B cell (primary cell): ENCODE measurements around the gene DLG1. TPM values are rescaled to one million over a fixed set of nuclear protein-coding genes. Genes with fewer than 3 reads are reported as not detected.
"Not testable (repeated sequence)": the region's sequence is repeated elsewhere in the genome, so short reads cannot be mapped to it uniquely, and the experiment has no call there.

Source experiments
- ATAC-seq: fragments of 200-7000 bp; cut with Tn5 transposase; one replicate; pipeline ENCODE4 v1.10.0; 2021; ENCODE audit warnings: low read depth, mild to moderate bottlenecking, moderate number of reproducible peaks, moderate library complexity
- CTCF ChIA-PET: fragments of 350-600 bp; sonication (Branson Sonifier 250); formaldehyde crosslinking; loops from one replicate; lab custom pipeline; 2021; ENCODE audit warnings: antibody characterized with exemption, inconsistent platforms; lab: Charles Lee
- POLR2A ChIA-PET: fragments of 350-600 bp; sonication (Branson Sonifier 250); formaldehyde crosslinking; loops from one replicate; lab custom pipeline; 2021; ENCODE audit warnings: antibody characterized with exemption; lab: Charles Lee
- DNase-seq: peaks from one replicate; pipeline ENCODE4 v3.0.0; 2013
- H2AFZ ChIP-seq: 2 replicates; pipeline ENCODE4 v1.6.1; 2012; ENCODE audit warnings: mild to moderate bottlenecking, low read depth, low read length; ENCODE audit not compliant: insufficient read depth, poor library complexity, severe bottlenecking
- H3K27ac ChIP-seq, 2 donors: 1 replicate in 1 of 2; 2 replicates in 1 of 2; pipeline ENCODE4 v1.5.1; 2012 to 2013; ENCODE audit warnings: low read length in 2 of 2, mild to moderate bottlenecking in 2 of 2, moderate library complexity in 1 of 2
- H3K27me3 ChIP-seq, 4 experiments: fragments of 200-600 bp in 1 of 4; sonication (generic) in 1 of 4; replicated peaks in 1 of 4; 1 replicate in 2 of 4; 2 replicates in 2 of 4; pipeline versions ENCODE4 v1.6.1 to v1.7.0; 2013 to 2016; ENCODE audit warnings: low read length in 3 of 4, mild to moderate bottlenecking in 2 of 4, mixed read lengths in 1 of 4, moderate library complexity in 1 of 4; ENCODE audit not compliant: insufficient read depth in 4 of 4, control insufficient read depth in 3 of 4; ENCODE audit errors: control extremely low read depth in 1 of 4
- H3K36me3 ChIP-seq, 2 experiments: replicated peaks in 1 of 2; 1 replicate in 1 of 2; 2 replicates in 1 of 2; pipeline versions ENCODE4 v1.6.1 to v1.7.1; 2013; ENCODE audit warnings: low read length in 1 of 2; ENCODE audit not compliant: insufficient read depth in 2 of 2, control insufficient read depth in 1 of 2; ENCODE audit errors: control extremely low read depth in 1 of 2, extremely low read depth in 1 of 2
- H3K4me1 ChIP-seq, 2 donors: fragments of 200-600 bp in 1 of 2; sonication (generic) in 1 of 2; 1 replicate in 1 of 2; 2 replicates in 1 of 2; pipeline versions ENCODE4 v1.5.1 to v1.6.1; 2013 to 2017; ENCODE audit warnings: low read length in 2 of 2; ENCODE audit not compliant: control insufficient read depth in 2 of 2, insufficient read depth in 2 of 2
- H3K4me2 ChIP-seq: replicated peaks from 2 replicates; pipeline ENCODE3; 2012; ENCODE audit warnings: mild to moderate bottlenecking, low read depth, low read length; ENCODE audit not compliant: poor library complexity, severe bottlenecking
- H3K4me3 ChIP-seq, 5 experiments: fragments of 200-600 bp in 1 of 5; sonication (generic) in 1 of 5; 1 replicate in 3 of 5; 2 replicates in 2 of 5; pipeline versions ENCODE4 v1.5.1 to v1.7.0; 2011 to 2016; ENCODE audit warnings: low read length in 4 of 5, mild to moderate bottlenecking in 4 of 5, low read depth in 2 of 5, control low read depth in 1 of 5, moderate library complexity in 1 of 5; ENCODE audit not compliant: insufficient read depth in 1 of 5; ENCODE audit errors: control extremely low read depth in 1 of 5, extremely low read depth in 1 of 5
- H3K79me2 ChIP-seq: fragments of 200-600 bp; sonication (generic); one replicate; pipeline ENCODE4 v1.6.0; 2016; ENCODE audit warnings: low read length; ENCODE audit not compliant: control insufficient read depth, insufficient read depth
- H3K9ac ChIP-seq: fragments of 200-600 bp; sonication (generic); 2 replicates; pipeline ENCODE4 v1.6.1; 2017; ENCODE audit warnings: mild to moderate bottlenecking, low read length, moderate library complexity
- H3K9me3 ChIP-seq, 3 donors: one replicate each; pipeline versions ENCODE4 v1.6.1 to v1.7.1; 2013; ENCODE audit warnings: low read length in 2 of 3; ENCODE audit not compliant: control insufficient read depth in 2 of 3, insufficient read depth in 1 of 3; ENCODE audit errors: control extremely low read depth in 1 of 3
- H4K20me1 ChIP-seq: 2 replicates; pipeline ENCODE4 v1.6.0; 2012; ENCODE audit warnings: mild to moderate bottlenecking, low read length; ENCODE audit not compliant: insufficient read depth, control insufficient read depth, poor library complexity, severe bottlenecking
- H3K27ac Mint-ChIP-seq: one replicate; pipeline ENCODE4 v1.8.0; 2021; ENCODE audit warnings: mixed read lengths
- H3K27me3 Mint-ChIP-seq: one replicate; pipeline ENCODE4 v1.8.0; 2021; ENCODE audit warnings: mixed read lengths
- H3K4me1 Mint-ChIP-seq: one replicate; pipeline ENCODE4 v1.8.0; 2021; ENCODE audit warnings: mixed read lengths
- H3K4me3 Mint-ChIP-seq: one replicate; pipeline ENCODE4 v1.8.0; 2021; ENCODE audit warnings: mixed read lengths
- H3K9me3 Mint-ChIP-seq: one replicate; pipeline ENCODE4 v1.8.0; 2022; ENCODE audit warnings: mixed read lengths; ENCODE audit not compliant: insufficient read depth
- EZH2 ChIP-seq: IDR thresholded peaks from 2 replicates; pipeline ENCODE4 v1.6.1; 2012; ENCODE audit warnings: borderline replicate concordance, low read depth, mild to moderate bottlenecking, moderate library complexity, low read length; ENCODE audit not compliant: insufficient read depth, poor library complexity, severe bottlenecking
- WGBS: methylation state at CpG from one replicate; pipeline ENCODE4 v1.1.5; 2013; ENCODE audit warnings: missing lambda C conversion rate; ENCODE audit not compliant: insufficient coverage; 5-methylcytosine and 5-hydroxymethylcytosine counted together
- intact Hi-C: fragments of 100-400 bp; cut with micrococcal nuclease; formaldehyde crosslinking; loops from one replicate; pipeline ENCODE4 v1.10.0; 2022
- polyA plus RNA-seq: library from polyadenylated mRNA; depleted of rRNA; stranded (reverse); fragments of >200 nt; gene quantifications from 2 replicates; pipeline ENCODE4 v1.2.3, GENCODE V29; 2012
- total RNA-seq, 2 donors: library from RNA; stranded (reverse); fragments of 120-200 nt in 1 of 2; gene quantifications; 1 replicate in 1 of 2; 2 replicates in 1 of 2; pipeline versions ENCODE4 v1.2.3 to v1.2.4, GENCODE V29; 2013 to 2022
- TF ChIP-seq, protein P1 (sequence below): fragments of 200-600 bp; IDR thresholded peaks from one replicate; pipeline ENCODE4 v1.8.0; 2022; ENCODE audit warnings: antibody characterized with exemption, mild to moderate bottlenecking

DLG1 gene
- total and polyA plus RNA-seq, 2 donors (not counting 1 experiment from before 2014, with no cell fraction given): 23.4 to 114 TPM

- Mint-ChIP-seq H3K9me3 (no peaks in the 10 kb centered on the region), H3K27me3 (no peaks in the 10 kb centered on the region), H3K27ac (no peak overlapping the region), H3K4me1 (peaks cover 21% of the 10 kb centered on the region), H3K4me3 (no peak overlapping the region)
- no peak overlapping the region for H3K4me2 ChIP-seq
- TF ChIP-seq, protein P1, sequence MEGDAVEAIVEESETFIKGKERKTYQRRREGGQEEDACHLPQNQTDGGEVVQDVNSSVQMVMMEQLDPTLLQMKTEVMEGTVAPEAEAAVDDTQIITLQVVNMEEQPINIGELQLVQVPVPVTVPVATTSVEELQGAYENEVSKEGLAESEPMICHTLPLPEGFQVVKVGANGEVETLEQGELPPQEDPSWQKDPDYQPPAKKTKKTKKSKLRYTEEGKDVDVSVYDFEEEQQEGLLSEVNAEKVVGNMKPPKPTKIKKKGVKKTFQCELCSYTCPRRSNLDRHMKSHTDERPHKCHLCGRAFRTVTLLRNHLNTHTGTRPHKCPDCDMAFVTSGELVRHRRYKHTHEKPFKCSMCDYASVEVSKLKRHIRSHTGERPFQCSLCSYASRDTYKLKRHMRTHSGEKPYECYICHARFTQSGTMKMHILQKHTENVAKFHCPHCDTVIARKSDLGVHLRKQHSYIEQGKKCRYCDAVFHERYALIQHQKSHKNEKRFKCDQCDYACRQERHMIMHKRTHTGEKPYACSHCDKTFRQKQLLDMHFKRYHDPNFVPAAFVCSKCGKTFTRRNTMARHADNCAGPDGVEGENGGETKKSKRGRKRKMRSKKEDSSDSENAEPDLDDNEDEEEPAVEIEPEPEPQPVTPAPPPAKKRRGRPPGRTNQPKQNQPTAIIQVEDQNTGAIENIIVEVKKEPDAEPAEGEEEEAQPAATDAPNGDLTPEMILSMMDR: no peak
- no peak for TF ChIP-seq EZH2
- intact Hi-C loops: no loop called here
- no peaks in the 10 kb centered on the region for H3K9me3 ChIP-seq
- ChIA-PET CTCF (no interaction called here), POLR2A (no interaction called here)
- no peaks in the 10 kb centered on the region for H3K27me3 ChIP-seq
- H3K4me1 ChIP-seq: no peaks in the 10 kb centered on the region
- H2AFZ ChIP-seq: no peak overlapping the region
- peaks cover 15 to 24% of the 10 kb centered on the region in 2 experiments for H3K36me3 ChIP-seq
- peaks cover 3% of the 10 kb centered on the region for H4K20me1 ChIP-seq
- H3K79me2 ChIP-seq: peaks cover 53% of the 10 kb centered on the region
- no peak overlapping the region for H3K9ac ChIP-seq
- no peak overlapping the region for H3K4me3 ChIP-seq
- H3K27ac ChIP-seq: no peak overlapping the region
- DNase-seq (no peak), ATAC-seq (no peak)
These were observed 19.5 kb downstream of the DLG1 start for GRCh38 chr3:197278933-197279332.

DNA sequence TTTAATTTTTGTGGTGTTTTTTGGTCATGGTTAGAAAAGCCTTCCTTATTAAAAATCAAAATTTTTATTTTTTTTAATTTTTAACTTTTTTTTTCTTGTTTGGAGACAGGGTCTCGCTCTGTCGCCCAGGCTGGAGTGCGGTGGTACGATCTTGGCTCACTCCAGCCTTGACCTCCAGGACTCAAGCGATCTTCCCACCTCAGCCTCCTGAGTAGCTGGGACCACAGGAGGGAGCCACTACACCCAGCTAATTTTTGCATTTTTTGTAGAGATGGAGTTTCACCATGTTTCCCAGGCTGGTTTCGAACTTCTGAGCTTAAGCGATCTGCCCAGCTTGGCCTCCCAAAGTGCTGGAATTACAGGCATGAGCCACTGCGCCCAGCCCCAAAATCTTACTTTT is 21.6 kb downstream of the DLG1 start:
- Histone ChIP-seq H3K79me2 (peaks cover 66% of the 10 kb centered on the region), H3K36me3 (peaks cover 12 to 19% of the 10 kb centered on the region in 2 experiments), H4K20me1 (peaks cover 18% of the 10 kb centered on the region)
- POLR2A ChIA-PET, H3K27me3 ChIP-seq, H3K4me3 Mint-ChIP-seq, H3K9me3 ChIP-seq, H3K4me3 ChIP-seq, H3K9me3 Mint-ChIP-seq, H2AFZ ChIP-seq, H3K9ac ChIP-seq, DNase-seq, intact Hi-C loops, H3K27me3 Mint-ChIP-seq, H3K4me1 ChIP-seq, H3K27ac Mint-ChIP-seq, H3K4me2 ChIP-seq, ATAC-seq, H3K27ac ChIP-seq, CTCF ChIA-PET: not testable (repeated sequence)
- 100% methylated on average over 5 of the region's 8 CpGs for WGBS
- peaks cover 28% of the 10 kb centered on the region for H3K4me1 Mint-ChIP-seq
